ENCODE data around the gene NAALADL2.
A peak's percentile ranks its signal among the peaks of the same experiment; 100 is the strongest.
"Not testable (repeated sequence)": the region's sequence is repeated elsewhere in the genome, so short reads cannot be mapped to it uniquely, and the experiment has no call there.

NAALADL2 gene

GRCh38 chr3:175335229-175335628 lies 476.1 kb downstream of the NAALADL2 start:
- no peak for DNase-seq

DNA sequence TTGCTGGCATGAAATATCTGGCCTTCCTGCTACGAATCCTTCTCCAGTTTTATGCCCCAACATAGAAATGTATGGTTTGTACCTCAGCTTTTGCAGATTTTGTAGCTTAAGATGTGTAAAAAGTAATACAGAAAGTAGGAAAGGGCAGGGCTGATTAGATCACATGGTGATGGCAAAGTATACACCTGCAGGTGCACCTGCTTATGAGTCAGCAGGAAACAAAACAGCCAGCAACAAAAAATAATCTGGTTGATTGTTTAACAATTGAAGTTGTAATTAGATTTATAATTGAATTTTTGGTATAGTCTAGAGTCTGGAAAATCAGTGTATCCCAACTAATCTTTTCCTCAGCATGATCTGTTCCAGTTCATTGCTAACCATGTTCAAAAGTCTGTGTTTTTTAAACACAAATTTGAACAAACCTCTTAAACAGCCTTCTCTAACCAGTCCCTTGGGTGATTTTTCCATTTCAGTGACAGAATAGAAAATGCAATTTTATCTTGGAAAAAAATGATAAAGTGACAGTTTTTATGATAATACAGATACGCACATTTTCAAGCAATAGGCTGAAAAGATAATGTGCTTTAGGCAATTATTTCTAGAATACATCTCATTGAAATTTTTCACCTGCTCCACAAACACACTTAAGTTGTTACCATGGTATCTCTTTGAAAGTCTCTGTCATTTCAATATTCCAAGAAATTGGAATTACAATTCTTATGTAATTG lies 477.4 kb downstream of the NAALADL2 start:
- no peak for DNase-seq

GRCh38 chr3:175337631-175338030 lies 478.5 kb downstream of the NAALADL2 start:
- DNase-seq = no peak

DNA sequence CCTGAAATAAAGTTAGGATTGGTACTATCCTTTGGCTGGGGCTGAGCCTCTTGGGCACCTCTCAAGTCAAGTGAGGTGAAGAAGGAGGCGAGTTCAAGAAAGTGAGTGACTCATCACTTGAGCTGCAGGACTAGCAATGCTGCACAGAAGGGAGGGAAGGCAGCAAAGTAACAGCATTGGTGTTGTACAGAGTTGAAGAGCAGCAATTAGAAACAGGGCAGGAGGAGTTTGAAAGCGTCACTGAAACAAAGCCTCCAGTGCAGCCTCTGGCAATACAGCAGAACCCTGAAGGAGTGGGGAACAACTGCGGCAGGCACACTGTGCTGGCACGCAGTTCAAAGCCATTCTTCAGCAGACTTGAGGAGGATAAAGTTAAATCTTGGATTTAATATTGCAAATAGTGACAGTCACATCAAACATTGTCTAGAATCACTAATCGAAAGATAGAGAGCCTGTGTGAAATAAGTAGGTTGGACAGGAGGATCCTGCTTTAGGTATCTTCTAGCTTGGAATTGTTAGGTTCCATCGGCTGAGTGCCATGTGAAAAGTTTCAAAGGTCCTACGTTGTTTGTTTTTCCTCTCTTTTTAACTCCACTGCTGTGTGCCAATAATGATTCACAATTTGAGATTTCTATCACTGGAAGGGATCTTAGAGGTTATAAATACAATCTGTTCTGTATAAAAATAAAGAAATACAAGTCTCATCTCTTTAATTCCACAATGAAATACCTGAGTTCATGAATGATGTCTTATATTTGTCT lies 479.8 kb downstream of the NAALADL2 start:
- no peak for DNase-seq

DNA sequence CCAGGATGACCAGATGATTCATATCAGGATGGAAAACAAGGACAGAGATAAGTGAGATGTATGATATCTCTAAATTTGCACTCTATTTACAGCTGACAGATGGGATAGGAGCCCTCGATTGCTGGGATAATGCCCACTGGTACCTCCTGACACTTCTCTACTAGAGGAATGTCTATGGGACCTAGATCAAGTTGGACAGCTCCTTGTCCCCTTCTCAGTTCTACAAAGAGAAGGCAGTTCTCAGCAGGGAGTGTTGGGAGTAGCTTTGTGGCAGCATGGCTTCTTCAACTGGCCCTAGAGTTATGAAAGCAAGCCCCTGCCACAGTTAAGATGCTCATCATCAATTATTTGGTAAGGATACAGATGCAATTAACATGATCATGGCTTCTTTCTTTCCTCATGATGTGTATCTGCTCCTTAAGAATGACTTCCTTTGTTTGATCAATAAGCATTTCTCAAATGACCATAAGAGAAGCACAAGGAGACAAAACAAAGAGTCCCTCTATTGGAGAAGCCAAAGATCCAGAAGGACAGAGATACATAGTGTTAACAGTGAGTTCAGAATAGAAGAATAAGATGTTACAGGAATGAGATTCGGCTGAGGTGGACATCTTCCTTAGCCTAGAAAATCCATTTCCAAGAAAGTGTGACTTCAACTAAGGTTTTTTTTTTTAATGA lies 481.3 kb downstream of the NAALADL2 start:
- DNase-seq = no peak

DNA sequence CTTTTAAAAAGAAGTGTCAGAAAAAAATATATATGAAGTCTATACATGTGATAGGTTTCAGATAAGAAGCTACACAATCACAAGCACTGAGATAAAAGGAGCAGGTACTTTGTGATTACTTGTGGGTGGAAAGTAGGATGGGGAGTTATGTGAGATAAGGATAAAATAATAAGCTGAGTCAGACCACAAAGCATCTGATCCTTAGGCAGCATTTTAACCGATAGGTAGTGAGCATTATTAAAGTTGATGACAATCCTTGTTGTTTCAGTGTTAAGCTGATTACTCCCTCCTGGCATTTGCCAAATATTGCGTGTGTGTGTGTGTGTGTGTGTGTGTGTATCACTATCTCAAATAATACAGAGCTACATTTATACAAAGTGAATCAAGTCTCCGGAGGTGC lies 483.1 kb downstream of the NAALADL2 start:
- no peak for DNase-seq

GRCh38 chr3:175343946-175344345 lies 484.8 kb downstream of the NAALADL2 start:
- no peak for DNase-seq

DNA sequence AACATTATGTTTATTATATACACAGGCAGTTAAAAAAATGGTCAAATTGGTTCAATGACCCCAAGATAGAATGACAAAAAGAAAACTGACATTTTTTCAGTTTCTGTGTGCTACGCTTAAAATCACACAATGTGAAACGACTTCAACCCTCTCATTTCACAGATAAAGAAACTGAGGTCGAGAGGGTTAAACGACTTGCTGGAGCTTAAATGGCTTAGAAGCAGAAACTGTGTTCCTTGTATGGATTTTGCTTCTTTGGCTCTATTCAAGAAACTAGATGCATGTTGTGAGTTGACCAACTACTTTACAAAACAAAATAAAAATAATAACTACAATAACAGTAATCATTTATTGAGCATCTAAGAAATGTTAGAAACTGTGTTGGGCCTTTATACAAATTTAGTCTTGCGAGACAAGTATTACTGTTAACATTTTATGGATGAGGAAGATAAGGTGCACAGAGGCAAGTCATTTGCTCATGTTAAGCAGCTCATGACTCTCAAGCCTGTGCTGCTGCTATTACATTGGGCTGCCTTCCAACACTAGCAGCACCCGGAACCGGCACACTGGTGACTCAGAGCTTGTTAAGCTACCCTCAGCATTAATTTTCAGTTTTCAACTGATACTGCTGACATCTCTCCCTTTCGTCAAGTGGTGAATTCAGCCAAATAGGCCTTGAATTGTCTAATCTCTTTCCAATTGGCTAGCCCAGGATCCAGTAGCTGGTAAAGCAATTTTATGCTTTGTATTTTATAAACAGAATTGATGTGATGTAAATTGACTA lies 487.6 kb downstream of the NAALADL2 start:
- peak; percentile 27 for DNase-seq

- DNase-seq = no peak
These were observed 490.0 kb downstream of the NAALADL2 start for GRCh38 chr3:175349168-175349567.

DNA sequence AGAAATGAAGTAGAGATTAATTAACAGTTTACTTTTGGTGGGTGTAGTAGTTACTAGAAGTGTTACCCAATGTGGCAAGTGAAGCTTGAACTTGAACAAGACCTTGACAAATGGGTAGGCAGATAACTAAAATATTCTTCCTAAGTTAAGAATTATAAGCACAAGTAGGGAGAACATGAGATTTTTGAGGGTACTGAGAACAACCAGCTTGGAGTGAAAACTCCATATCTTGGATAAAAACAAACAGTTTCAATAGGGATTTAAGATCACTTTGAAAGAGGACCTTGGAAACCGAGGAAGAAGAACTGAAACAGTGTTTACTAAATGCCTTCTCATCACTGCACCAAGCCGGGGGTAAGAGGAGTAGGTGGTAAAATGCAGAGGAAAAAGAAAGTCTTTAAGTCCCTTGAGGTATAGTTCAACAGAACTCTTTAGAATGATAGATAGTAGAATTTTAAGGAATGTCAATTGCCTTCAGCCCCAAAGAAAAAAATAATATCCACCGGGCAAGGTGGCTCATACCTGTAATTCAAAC lies 496.7 kb downstream of the NAALADL2 start:
- DNase-seq = no peak

DNA sequence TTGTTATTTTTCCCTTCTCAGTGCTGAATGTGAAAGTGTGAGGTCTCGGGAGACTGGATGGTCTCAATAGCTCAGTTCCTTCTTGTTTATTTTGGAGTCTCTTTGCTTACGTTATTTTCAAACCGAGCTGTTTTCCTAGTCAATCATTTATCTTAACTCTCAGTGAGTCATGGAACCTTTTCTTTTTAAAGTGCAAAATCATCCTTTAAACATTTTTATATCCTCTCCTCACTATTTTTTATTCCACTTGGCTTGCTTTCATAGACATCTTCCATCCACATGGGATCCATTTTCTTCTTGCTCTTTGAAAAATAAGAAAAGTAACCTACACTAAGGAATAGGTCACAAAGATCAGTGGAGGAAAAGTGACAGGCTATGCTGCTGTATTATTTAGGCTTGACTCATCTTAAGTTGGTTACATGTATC lies 497.8 kb downstream of the NAALADL2 start:
- no peak for DNase-seq

GRCh38 chr3:175357758-175358157 lies 498.6 kb downstream of the NAALADL2 start:
- no peak for DNase-seq

DNA sequence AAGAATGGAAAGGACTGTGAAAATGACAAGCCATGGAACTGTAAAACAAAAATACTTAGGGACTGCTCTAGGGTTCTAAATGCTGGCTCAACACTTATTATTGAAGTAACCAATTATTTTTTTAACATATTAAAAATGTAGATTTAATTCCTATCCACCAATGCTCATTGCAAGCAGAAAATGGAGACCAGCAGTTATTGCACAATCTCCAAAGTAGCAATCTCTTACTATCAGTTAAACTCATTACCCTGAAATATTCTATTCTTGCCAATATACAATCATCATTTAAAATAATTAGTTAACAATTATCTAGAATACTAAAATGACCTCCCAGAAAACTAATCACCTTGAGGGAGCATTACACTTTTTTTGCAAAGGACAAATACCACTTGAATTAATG lies 499.8 kb downstream of the NAALADL2 start:
- no peak for DNase-seq

DNA sequence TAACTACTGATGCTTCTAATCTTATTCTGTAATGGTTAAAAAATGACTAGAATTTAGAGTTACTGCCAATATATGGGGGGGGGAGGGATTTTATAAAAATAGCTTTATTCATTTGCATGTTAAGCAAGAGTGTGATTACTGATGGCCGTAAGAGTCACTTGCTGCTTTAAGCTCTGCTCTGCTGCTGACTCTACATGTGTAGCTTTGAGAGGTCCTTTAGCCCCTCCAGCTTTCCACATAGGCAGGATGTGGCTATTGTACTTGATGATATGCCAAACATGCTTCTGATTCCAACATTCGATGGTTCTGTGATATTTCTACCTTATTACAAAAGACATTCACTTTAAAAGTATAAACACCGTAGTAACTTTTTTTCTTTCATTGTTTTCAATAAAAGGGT lies 511.3 kb downstream of the NAALADL2 start:
- not testable (repeated sequence) for DNase-seq

- DNase-seq = not testable (repeated sequence)
These were observed 512.1 kb downstream of the NAALADL2 start for GRCh38 chr3:175371187-175371586.

- DNase-seq = no peak
These were observed 515.6 kb downstream of the NAALADL2 start for GRCh38 chr3:175374705-175375104.

DNA sequence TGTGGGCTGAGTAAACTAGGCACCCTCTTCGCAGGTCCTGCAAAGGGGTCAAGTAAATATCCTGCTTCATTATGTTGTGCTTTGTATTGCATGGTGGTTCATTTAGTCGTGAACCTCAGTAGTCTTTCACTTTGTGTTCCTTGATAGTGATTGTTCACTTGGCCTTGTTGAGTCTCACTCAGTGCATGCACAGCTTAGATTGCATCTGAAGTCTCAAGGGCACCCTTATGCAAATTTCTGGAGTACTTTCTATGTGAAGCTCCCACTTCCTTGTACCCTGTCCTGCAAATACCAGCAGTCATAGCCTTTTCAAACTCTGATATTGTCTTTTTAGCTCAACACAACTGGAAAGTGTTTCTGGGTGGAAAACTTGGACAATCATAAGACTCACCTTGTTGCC lies 519.2 kb downstream of the NAALADL2 start:
- DNase-seq = no peak

GRCh38 chr3:175381685-175382084 lies 522.6 kb downstream of the NAALADL2 start:
- DNase-seq = no peak

- DNase-seq = no peak
These were observed 524.2 kb downstream of the NAALADL2 start for GRCh38 chr3:175383371-175383770.

DNA sequence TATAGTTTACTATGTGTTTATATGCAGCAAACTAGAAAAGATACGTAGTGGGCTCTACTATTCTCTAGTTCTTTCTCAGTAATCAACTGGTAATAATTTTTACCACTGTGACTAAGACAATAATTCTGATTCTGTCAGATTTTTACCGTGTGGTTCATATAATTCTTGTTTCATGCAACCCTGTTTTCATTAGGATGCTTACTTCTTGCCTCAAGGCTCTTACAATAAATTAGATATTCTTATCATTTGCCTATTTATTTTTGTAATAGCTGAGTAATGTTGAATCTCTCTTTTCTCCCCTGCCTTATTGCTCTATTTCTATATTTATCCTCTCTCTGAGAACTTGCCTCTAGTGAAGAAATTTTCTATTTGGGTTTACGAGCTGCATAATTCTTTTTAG lies 524.7 kb downstream of the NAALADL2 start:
- DNase-seq = no peak

DNA sequence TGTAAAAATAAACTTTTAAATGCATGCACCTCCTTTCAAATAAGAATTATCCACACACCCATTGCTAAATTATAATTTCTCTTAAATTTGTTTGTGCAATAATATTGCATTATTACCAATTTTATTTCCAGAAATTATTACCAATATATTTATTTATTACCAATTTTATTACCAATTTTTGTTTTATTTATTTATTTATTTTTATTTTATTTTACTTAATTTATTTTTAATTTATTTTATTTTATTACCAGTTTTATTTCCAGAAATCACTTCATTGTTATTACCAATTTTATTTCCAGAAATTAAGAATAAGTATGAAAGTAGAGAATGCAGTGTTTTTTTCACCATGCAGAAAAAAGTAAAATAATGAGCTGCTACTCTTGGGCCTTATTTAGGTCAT lies 525.4 kb downstream of the NAALADL2 start:
- no peak for DNase-seq

DNA sequence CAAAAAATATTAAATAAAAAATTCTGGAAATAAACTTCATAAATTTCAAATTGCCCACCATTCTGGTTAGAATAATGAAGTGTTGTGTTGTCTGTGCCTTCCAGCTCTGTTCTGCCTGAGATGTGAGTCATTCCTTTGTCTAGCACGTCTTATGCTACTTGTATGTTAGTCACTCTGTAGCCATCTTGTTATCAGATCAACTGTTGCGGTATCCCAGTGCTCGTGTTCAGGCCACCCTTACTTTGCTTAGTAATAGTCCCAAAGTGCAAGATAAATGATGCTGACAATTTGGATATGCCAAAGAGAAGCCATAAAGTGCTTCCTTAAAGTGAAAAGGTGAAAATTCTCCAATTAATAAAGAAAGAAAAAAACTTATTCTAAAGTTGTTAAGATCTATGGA lies 527.5 kb downstream of the NAALADL2 start:
- no peak for DNase-seq

GRCh38 chr3:175389560-175389959 lies 530.4 kb downstream of the NAALADL2 start:
- no peak for DNase-seq

Measured in left hindlimb (tissue), 1 donor.